MCF 10A (cell line): ENCODE measurements around the gene PTPN6. TPM values are rescaled to one million over a fixed set of nuclear protein-coding genes. Genes with fewer than 3 reads are reported as not detected.

Experiments
- BruUV-seq: library from RNA; stranded (reverse); fragments of 400-500 nt; replicated peaks from 2 replicates; lab custom pipeline; 2021; lab: Mats Ljungman, UMichigan
- CTCF ChIA-PET: fragments of 300-600 bp; sonication (Branson Sonifier 250); formaldehyde crosslinking; extraction: SDS; loops from one replicate; lab custom pipeline; 2021; ENCODE audit warnings: antibody characterized with exemption, inconsistent platforms; lab: Yijun Ruan, JAX
- POLR2A ChIA-PET: fragments of 300-600, 350-650 bp; sonication (Branson Sonifier 250); formaldehyde crosslinking; extraction: SDS; loops from one replicate; lab custom pipeline; 2020; ENCODE audit warnings: antibody characterized with exemption, inconsistent platforms; lab: Yijun Ruan, JAX
- DNase-seq: peaks from one replicate; pipeline ENCODE4 v3.0.0-alpha.2; 2018; ENCODE audit not compliant: unreplicated experiment
- H3K27ac Mint-ChIP-seq: one replicate; pipeline ENCODE4 v1.8.0; 2022; ENCODE audit warnings: mild to moderate bottlenecking, low read depth, mixed read lengths; ENCODE audit not compliant: unreplicated experiment
- H3K27me3 Mint-ChIP-seq: one replicate; pipeline ENCODE4 v1.8.0; 2022; ENCODE audit warnings: mixed read lengths; ENCODE audit not compliant: insufficient read depth, unreplicated experiment
- H3K36me3 Mint-ChIP-seq: one replicate; pipeline ENCODE4 v1.8.0; 2022; ENCODE audit warnings: mild to moderate bottlenecking, moderate library complexity, mixed read lengths; ENCODE audit not compliant: insufficient read depth, unreplicated experiment
- H3K4me1 Mint-ChIP-seq: one replicate; pipeline ENCODE4 v1.8.0; 2022; ENCODE audit warnings: mixed read lengths; ENCODE audit not compliant: insufficient read depth, unreplicated experiment
- H3K4me3 Mint-ChIP-seq: one replicate; pipeline ENCODE4 v1.8.0; 2022; ENCODE audit warnings: mild to moderate bottlenecking, moderate library complexity, mixed read lengths; ENCODE audit not compliant: unreplicated experiment
- H3K9me3 Mint-ChIP-seq: one replicate; pipeline ENCODE4 v1.8.0; 2022; ENCODE audit warnings: mixed read lengths; ENCODE audit not compliant: unreplicated experiment
- intact Hi-C: fragments of 100-400 bp; cut with micrococcal nuclease; formaldehyde crosslinking; loops from 2 replicates; pipeline ENCODE4 v1.14.1; 2022
- total RNA-seq: library from RNA; stranded (reverse); gene quantifications from 2 replicates; pipeline ENCODE4 v1.2.3, GENCODE V29; 2022
- TF ChIP-seq, protein P1 (sequence below): fragments of 200-600 bp; IDR thresholded peaks from one replicate; pipeline ENCODE4 v1.8.0; 2022; ENCODE audit warnings: antibody characterized with exemption, mild to moderate bottlenecking; ENCODE audit not compliant: unreplicated experiment

The PTPN6 gene
- total RNA-seq, 1 experiment from 2014 or later, result 10.3 TPM

DNA sequence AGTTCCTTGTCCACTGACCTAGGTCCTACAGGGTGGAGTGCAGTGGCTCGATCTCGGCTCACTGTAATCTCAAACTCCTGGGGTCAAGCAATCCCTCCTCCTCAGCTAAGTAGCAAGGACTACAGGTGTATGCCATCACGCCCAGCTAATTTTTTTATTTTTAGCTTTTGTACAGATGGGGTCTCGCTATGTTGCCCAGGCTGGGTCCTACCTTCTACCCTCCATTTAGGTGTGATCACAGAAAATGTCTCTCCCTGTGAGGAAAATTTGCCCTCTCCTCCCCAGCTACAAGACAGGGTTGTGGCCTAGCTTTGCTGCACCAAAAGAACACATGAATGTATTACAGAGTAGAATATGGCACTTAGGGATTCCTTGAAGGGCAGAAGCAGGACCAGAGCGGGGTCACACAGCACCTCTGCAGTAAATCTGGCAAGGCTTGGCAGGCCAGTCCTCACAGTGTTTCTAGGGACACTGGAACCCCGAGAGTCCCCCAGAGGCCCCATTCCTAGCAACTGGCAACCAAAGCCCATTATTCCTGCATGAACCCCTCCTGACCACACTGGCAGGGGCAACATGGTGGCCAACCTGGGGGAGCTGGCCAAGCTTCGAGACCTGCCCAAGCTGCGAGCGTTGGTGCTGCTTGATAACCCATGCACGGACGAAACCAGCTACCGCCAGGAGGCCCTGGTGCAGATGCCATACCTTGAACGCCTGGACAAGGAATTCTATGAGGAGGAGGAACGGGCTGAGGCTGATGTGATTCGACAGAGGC is 38.8 kb upstream of the PTPN6 start:
- H3K27ac Mint-ChIP-seq, result no peak overlapping the region
- ChIA-PET CTCF (interaction anchor here (0.6 to 2.5 kb wide), 4 partner anchors 9 to 996 kb away, joined by 3 to 16 read pairs (median 7); no protein-coding TSS in a partner anchor), POLR2A (interaction anchor here (0.5 to 1.4 kb wide), 6 partner anchors 10 to 61 kb away, joined by 3 to 4 read pairs (median 3); partner anchors contain the start of genes C12orf57, CDCA3, RNU7-1 and SPSB2)
- TF ChIP-seq, protein P1, sequence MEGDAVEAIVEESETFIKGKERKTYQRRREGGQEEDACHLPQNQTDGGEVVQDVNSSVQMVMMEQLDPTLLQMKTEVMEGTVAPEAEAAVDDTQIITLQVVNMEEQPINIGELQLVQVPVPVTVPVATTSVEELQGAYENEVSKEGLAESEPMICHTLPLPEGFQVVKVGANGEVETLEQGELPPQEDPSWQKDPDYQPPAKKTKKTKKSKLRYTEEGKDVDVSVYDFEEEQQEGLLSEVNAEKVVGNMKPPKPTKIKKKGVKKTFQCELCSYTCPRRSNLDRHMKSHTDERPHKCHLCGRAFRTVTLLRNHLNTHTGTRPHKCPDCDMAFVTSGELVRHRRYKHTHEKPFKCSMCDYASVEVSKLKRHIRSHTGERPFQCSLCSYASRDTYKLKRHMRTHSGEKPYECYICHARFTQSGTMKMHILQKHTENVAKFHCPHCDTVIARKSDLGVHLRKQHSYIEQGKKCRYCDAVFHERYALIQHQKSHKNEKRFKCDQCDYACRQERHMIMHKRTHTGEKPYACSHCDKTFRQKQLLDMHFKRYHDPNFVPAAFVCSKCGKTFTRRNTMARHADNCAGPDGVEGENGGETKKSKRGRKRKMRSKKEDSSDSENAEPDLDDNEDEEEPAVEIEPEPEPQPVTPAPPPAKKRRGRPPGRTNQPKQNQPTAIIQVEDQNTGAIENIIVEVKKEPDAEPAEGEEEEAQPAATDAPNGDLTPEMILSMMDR, result no peak
- no peak for DNase-seq
- H3K27me3 Mint-ChIP-seq, result peaks cover 11% of the 10 kb centered on the region
- H3K4me3 Mint-ChIP-seq, result no peak overlapping the region
- no TSS peak for BruUV-seq
- no peaks in the 10 kb centered on the region for H3K9me3 Mint-ChIP-seq
- peaks cover 8% of the 10 kb centered on the region for H3K4me1 Mint-ChIP-seq
- no peaks in the 10 kb centered on the region for H3K36me3 Mint-ChIP-seq
- intact Hi-C loops, result no loop called here

- ChIA-PET CTCF (no interaction called here), POLR2A (interaction anchor here (0.6 to 1.2 kb wide), 3 partner anchors 12 to 23 kb away, joined by 3 read pairs; no protein-coding TSS in a partner anchor)
- peak; percentile 47 for DNase-seq
- Mint-ChIP-seq H3K36me3 (no peaks in the 10 kb centered on the region), H3K4me3 (peak within 1 kb of the TSS; percentile 79), H3K27ac (no peak within 1 kb of the TSS), H3K27me3 (peaks cover 11% of the 10 kb centered on the region), H3K4me1 (peaks cover 9% of the 10 kb centered on the region), H3K9me3 (no peaks in the 10 kb centered on the region)
- intact Hi-C loops, result no loop called here
- BruUV-seq, result no TSS peak
- TF ChIP-seq, protein P1, result no peak
These were observed 36.8 kb upstream of the PTPN6 start, which contains the start of gene ENO2 for GRCh38 chr12:6914246-6914946. Gene ENO2, plus strand, starts transcription at chr12:6914580. Its CDS starts 1,253 bp downstream, at chr12:6915833.

DNA sequence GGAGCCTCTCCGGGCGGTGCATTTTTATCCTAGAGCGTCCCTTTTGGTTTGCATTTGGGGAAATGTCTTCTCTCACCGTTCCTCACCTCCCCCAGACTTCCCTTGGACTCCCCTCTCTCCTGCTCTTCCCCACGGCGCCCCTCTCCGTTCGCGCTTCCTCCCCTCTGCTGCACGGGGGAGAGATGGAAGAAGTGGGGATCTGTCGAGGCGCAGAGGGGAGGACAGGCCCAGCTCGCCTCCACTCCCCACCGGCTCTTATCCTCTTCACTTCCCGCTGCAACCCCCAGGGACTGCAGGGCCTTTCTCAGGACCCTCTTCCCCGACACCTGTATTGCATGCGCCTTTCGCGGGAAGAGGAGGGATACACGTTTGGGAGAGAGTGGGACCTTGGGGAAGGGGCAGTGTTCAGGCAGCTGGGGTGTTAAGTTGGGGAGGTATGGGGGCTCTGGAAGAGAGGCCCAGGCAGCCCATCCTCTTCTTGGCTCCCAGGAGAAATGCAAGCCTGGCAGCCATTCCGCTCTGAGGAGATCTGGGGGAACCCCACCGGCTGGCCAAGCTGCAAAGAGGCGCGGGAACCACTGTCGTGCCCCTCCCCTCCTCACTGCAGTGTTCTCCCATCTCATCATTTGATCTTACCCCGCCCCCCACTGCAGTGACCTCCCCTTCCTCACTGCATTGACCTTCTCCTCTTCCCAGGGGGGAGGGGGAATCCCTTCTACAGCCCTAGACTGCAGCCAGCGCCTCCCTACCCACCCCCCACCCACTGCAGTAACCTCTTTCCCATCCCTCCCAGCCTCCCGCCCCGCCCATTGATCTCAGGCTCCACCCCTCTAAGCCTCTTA is 36.0 kb upstream of the PTPN6 start:
- no peak for DNase-seq
- ChIA-PET CTCF (no interaction called here), POLR2A (interaction anchor here (0.6 to 1.1 kb wide), 2 partner anchors 11 to 24 kb away, joined by 3 read pairs; no protein-coding TSS in a partner anchor)
- no peaks in the 10 kb centered on the region for H3K36me3 Mint-ChIP-seq
- peaks cover 11% of the 10 kb centered on the region for H3K27me3 Mint-ChIP-seq
- BruUV-seq, result no TSS peak
- H3K4me1 Mint-ChIP-seq, result peaks cover 13% of the 10 kb centered on the region
- intact Hi-C loops, result no loop called here
- peak overlapping the region; percentile 79 for H3K4me3 Mint-ChIP-seq
- H3K9me3 Mint-ChIP-seq, result no peaks in the 10 kb centered on the region
- no peak overlapping the region for H3K27ac Mint-ChIP-seq
- TF ChIP-seq, protein P1, result no peak
